ENCODE data around the gene ALDH4A1. TPM values are rescaled to one million over a fixed set of nuclear protein-coding genes. Genes with fewer than 3 reads are reported as not detected.

ALDH4A1 gene
- total and polyA plus RNA-seq, 2 of the 4 experiments (the other 2 are of a cell fraction) = 8.6 to 21.1 TPM

GRCh38 chr1:18932879-18933278, 30.5 kb upstream of the ALDH4A1 start:
- in situ Hi-C loops (cut with MboI; ENCODE audit: low sequenced_read_pairs) (no loop called here), intact Hi-C loops (cut with micrococcal nuclease) (no loop called here), dilution Hi-C loops (cut with HindIII; ENCODE audit: low sequenced_read_pairs, unreplicated experiment) (no loop called here)
- H2BK5ac ChIP-seq (ENCODE audit: low read depth, low read length, poor library complexity, severe bottlenecking) = no peak overlapping the region
- H3K9me1 ChIP-seq (ENCODE audit: insufficient read depth, low read length) = peaks cover 35% of the 10 kb centered on the region
- no peak for DNase-seq
- H2BK20ac ChIP-seq (ENCODE audit: low read depth, low read length) = no peak overlapping the region
- no peak overlapping the region for H3K4me3 ChIP-seq (ENCODE audit: insufficient read depth, low read depth, low read length)
- H3K4me2 ChIP-seq (ENCODE audit: low read depth, low read length) = peak overlapping the region; percentile 24; the same call in 1 of the 2 replicates
- H2AK9ac ChIP-seq (replicated peaks; ENCODE audit: low read depth, low read length, poor library complexity) = no peak overlapping the region
- H4K91ac ChIP-seq (ENCODE audit: insufficient read depth, low read depth, low read length) = peak overlapping the region; percentile 12; the same call in 1 of the 2 replicates
- 0 out of 2 replicates have a peak overlapping the region, but pooled peaks have one; percentile 1 for H2BK120ac ChIP-seq (ENCODE audit: low read depth, low read length)
- no peaks in the 10 kb centered on the region for H3K36me3 ChIP-seq (ENCODE audit: control insufficient read depth, insufficient read depth, low read length)
- H2BK15ac ChIP-seq (ENCODE audit: low read depth, low read length) = no peak overlapping the region
- H2AFZ ChIP-seq (replicated peaks; ENCODE audit: low read length, poor library complexity) = no peak overlapping the region
- no peak overlapping the region for H3K56ac ChIP-seq (ENCODE audit: extremely low read depth, insufficient read depth, low read length)
- H3K14ac ChIP-seq (replicated peaks; ENCODE audit: low read depth, low read length) = 0 out of 2 replicates have a peak overlapping the region, but pooled peaks have one; percentile 30
- no peaks in the 10 kb centered on the region for H3K27me3 ChIP-seq (ENCODE audit: control insufficient read depth, insufficient read depth, low read length)
- BruUV-seq (replicated peaks) = no TSS peak
- peak; percentile 15; the same call in 1 of the 2 replicates for ATAC-seq (ENCODE audit: low read depth)
- 0 out of 2 replicates have a peak overlapping the region, but pooled peaks have one; percentile 48 for H2AK5ac ChIP-seq (ENCODE audit: low read depth, low read length)
- no peak overlapping the region for H3K9ac ChIP-seq (ENCODE audit: low read depth, low read length)
- ChIA-PET POLR2A (ENCODE audit: unreplicated experiment) (no interaction called here), CTCF (no interaction called here)
- H4K8ac ChIP-seq (ENCODE audit: low read depth in 2 of 2, low read length in 2 of 2) = no peak overlapping the region; a peak in 1 of 4 replicates
- H3K23ac ChIP-seq (ENCODE audit: low read depth, low read length) = no peak overlapping the region
- peak overlapping the region; percentile 28; the same call in 1 of the 2 replicates for H3K4ac ChIP-seq (ENCODE audit: low read depth, low read length)
- H3K79me1 ChIP-seq (ENCODE audit: low read depth in 1 of 2, low read length in 2 of 2) = peaks cover 25 to 84% of the 10 kb centered on the region in 2 experiments; a peak in 3 of 4 replicates
- H3K27ac ChIP-seq (ENCODE audit: insufficient read depth, low read length) = no peak overlapping the region
- TF ChIP-seq CEBPB (IDR thresholded peaks at IDR 0.05; ENCODE audit: low read depth, low read length) (no peak), CHD1 (IDR thresholded peaks at IDR 0.05; ENCODE audit: low read depth, low read length) (no peak), RAD21 (IDR thresholded peaks at IDR 0.05; ENCODE audit: low read length) (no peak), USF2 (IDR thresholded peaks at IDR 0.05; ENCODE audit: low read depth, low read length) (no peak), FOS (IDR thresholded peaks at IDR 0.05; ENCODE audit: low read depth, low read length) (no peak), BHLHE40 (IDR thresholded peaks at IDR 0.05; ENCODE audit: low read depth, low read length) (no peak), POLR2A (IDR thresholded peaks at IDR 0.05; ENCODE audit: low read depth, low read length) (no peak), NFE2L2 (IDR thresholded peaks at IDR 0.05; ENCODE audit: low read depth, low read length) (no peak), RFX5 (IDR thresholded peaks at IDR 0.05; ENCODE audit: low read depth, low read length) (no peak), RCOR1 (IDR thresholded peaks at IDR 0.05; ENCODE audit: insufficient replicate concordance, low read length) (no peak), MXI1 (IDR thresholded peaks at IDR 0.05; ENCODE audit: borderline replicate concordance, low read depth, low read length) (no peak), MAZ (IDR thresholded peaks at IDR 0.05; ENCODE audit: borderline replicate concordance, low read depth, low read length) (no peak), SMC3 (IDR thresholded peaks at IDR 0.05; ENCODE audit: low read depth, low read length) (no peak), MAFK (IDR thresholded peaks at IDR 0.05; ENCODE audit: low read depth, low read length) (no peak)
- TF ChIP-seq, protein P1, sequence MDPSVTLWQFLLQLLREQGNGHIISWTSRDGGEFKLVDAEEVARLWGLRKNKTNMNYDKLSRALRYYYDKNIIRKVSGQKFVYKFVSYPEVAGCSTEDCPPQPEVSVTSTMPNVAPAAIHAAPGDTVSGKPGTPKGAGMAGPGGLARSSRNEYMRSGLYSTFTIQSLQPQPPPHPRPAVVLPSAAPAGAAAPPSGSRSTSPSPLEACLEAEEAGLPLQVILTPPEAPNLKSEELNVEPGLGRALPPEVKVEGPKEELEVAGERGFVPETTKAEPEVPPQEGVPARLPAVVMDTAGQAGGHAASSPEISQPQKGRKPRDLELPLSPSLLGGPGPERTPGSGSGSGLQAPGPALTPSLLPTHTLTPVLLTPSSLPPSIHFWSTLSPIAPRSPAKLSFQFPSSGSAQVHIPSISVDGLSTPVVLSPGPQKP (IDR thresholded peaks at IDR 0.05; ENCODE audit: borderline replicate concordance, low read depth, low read length) = no peak
- TF ChIP-seq, protein P2, sequence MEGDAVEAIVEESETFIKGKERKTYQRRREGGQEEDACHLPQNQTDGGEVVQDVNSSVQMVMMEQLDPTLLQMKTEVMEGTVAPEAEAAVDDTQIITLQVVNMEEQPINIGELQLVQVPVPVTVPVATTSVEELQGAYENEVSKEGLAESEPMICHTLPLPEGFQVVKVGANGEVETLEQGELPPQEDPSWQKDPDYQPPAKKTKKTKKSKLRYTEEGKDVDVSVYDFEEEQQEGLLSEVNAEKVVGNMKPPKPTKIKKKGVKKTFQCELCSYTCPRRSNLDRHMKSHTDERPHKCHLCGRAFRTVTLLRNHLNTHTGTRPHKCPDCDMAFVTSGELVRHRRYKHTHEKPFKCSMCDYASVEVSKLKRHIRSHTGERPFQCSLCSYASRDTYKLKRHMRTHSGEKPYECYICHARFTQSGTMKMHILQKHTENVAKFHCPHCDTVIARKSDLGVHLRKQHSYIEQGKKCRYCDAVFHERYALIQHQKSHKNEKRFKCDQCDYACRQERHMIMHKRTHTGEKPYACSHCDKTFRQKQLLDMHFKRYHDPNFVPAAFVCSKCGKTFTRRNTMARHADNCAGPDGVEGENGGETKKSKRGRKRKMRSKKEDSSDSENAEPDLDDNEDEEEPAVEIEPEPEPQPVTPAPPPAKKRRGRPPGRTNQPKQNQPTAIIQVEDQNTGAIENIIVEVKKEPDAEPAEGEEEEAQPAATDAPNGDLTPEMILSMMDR (conservative IDR thresholded peaks at IDR 0.05; ENCODE audit: low read depth, low read length) = no peak
- H4K5ac ChIP-seq (ENCODE audit: low read depth, low read length) = 0 out of 2 replicates have a peak overlapping the region, but pooled peaks have one; percentile 18
- no peaks in the 10 kb centered on the region for H3K9me3 ChIP-seq (ENCODE audit: control insufficient read depth, insufficient read depth, low read length)
- WGBS, 2 experiments (ENCODE audit: extremely low coverage in 2 of 2, insufficient read length in 1 of 2) = no CpG with 5 or more reads among the region's 7 CpGs
- peaks cover 29% of the 10 kb centered on the region for H3K4me1 ChIP-seq (ENCODE audit: control insufficient read depth, insufficient read depth, low read length)
- 0 out of 2 replicates have a peak overlapping the region, but pooled peaks have one; percentile 21 for H3K18ac ChIP-seq (ENCODE audit: low read depth, low read length)
- H4K20me1 ChIP-seq (ENCODE audit: insufficient read depth, low read length) = peaks cover 38% of the 10 kb centered on the region; the same call in 1 of the 2 replicates
